AML-193 (cell line): ENCODE results near the gene MEIOSIN.

Source experiments
- DNase-seq, 2 experiments: peaks; one replicate each; lab custom pipeline; 2025; lab: John Stamatoyannopoulos, UW

Gene MEIOSIN

DNA sequence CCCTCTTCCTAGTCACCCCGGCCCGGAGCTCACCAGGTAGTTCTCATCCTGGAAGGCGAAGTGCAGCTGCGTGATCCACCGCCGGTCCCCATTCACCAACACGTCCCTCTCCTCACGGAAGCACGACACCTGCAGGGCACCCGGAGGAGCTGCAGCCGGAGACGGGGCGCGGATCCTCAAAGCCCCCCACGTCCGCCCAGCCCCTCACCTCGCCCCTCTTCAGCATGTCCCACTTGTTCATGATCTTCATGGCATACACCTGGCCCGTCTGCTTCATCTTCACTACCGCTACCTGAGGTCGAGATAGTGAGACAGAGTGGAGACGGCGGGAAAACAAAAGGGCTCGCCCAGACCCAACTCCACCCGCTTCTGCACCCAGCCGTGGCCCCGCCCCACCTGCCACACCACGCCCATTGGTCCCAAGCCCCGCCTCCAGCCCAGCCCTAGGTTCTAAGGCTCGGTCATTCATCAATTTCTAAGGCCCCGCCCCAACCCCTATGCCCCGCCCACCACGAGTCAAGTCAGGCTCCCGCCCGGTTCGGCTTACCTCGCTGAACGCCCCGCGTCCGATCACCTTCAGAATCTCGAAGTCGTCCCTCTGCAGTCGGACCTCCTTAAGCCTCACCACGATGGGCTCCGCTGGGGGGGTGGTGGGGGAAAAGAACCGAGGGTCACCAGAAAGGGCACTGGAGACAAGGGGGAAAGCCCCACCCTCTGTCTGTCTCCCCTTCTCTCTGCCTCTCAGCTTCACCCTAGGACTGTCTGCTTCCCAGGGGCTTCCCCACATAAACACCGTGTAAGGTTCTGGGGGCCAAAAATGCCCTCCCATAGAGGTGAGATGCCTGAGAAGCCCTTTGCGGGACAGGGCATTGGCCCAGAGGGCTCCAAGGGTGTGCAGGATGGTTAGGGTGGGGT lies 46.2 kb downstream of the MEIOSIN start:
- no peak for DNase-seq

DNA sequence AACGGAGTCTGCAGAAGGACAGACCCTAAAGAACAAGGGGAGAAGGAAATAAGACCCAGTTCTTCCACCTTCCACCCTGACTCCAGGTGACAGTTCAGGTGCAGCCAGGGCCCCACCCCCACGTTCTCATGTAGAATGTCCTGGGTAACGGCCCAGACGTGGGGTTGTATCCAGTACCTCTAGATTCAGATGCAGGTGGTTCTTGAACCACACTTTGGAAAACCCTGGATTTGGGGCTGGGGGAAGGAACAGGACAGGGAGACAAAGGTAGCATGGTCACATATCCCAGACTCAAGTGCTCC lies 46.9 kb downstream of the MEIOSIN start:
- no peak for DNase-seq

DNA sequence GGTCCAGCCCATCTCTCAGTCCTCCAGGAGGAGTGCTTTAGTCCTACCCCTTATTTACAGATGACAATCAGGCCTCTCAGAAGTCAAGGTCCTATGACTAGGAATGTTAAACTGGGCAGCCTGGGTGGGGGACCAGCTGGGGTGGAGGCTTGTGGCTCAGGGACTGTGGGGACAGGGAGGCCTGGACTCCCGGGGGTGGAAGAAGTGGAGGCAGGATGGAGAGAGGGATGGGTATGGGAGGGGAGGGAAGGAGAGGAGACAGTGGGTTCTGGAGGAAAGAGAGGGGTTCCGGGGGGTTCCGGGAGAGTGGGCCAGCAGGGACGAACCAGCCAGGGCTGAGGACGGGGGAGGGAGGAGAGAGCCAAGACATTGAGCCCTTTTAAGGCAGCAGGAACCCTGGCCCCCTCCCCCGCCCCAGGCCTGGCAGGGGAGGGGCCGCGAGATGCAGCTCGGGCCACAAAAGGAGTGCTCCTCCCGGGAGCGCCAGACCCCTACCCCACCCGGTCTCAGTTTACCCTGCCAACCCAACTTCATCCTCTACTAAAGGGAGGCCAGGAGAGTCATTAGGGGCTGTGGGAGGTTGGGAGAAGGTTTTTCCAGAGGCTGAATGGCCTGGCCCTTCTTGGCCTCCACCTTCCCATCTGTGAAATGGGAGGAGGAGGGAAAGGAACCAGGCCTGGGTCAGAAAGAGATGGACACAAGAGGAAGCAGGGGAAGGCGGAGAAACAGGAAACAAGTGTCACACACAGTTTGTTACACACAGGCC lies 47.4 kb downstream of the MEIOSIN start:
- no peak for DNase-seq

DNA sequence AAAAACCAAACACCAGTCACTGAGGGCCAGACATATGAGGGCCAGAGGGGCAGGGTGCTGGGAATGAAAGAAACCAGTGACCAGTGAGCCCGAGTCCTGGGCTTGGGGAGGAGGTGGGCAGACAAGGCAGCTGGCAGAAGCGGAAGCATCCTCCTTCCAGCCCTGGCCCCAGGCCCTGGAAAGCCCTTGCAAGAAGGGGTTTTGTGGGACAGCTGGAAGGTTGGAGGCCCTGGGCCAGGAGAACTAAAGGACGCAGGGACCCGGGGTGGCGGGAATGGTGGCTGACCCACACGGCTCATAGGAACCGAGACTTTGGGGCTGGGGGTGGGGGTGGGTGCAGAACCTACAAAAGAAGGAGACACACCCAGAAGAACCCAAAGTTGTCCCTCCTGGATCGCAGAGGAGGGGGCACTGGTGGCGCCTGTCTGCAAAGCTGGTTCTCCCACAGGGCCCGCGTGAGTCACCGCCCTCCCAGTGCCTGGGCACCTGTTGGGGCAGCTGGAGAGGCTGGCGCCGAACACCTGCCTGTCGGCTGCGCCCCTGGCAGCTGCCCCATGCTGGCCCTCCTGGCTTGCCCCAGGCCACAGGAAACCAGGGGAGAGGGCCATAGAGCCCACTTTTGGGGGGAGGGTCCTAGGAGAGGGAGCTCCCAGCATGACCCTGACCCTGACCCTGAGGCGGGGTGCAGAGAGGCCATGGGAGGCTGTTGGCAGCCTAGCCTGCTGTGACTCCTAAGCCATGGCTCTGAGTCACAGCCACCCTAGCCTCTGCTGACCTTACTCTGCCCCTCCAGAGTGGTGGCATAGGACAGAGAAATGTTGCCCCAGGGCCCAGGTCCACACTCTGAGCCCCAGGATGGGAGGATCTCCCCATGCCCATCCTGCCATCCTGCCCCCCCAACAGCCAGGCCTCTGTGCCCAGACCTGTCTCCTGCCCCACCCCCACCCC lies 48.2 kb downstream of the MEIOSIN start:
- no peak for DNase-seq

DNA sequence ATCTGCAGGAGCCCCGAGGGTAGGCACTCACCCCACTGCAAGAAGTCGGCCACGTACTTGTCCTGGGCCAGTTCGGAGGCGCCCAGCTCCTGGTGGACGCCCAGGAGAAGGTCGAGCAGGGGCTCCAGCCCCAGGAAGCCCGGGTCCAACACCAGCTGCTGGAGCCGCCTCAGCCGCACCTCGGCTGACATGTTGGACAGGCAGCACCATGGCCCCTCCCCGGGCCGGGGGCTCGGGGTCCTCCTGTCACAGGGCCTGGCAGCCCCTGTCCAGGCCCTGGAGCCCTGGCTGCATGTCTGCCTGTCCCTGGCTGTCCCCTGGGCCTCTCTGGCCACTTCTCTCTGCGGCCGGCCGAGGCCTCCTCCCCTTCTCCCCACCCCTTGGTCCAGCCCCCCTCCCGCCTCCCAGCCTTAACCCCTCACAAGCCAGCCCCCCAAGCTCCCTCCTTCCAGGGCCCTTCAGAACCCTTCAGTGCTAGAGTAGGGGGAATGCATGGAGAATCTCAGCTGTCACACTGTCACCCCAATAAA lies 49.0 kb downstream of the MEIOSIN start, which contains the start of gene DMPK:
Gene DMPK (minus strand): TSS at position 329 of the 530 bp plus-strand sequence. CDS start 138 bp downstream, at position 191.
- DNase-seq: no peak

DNA sequence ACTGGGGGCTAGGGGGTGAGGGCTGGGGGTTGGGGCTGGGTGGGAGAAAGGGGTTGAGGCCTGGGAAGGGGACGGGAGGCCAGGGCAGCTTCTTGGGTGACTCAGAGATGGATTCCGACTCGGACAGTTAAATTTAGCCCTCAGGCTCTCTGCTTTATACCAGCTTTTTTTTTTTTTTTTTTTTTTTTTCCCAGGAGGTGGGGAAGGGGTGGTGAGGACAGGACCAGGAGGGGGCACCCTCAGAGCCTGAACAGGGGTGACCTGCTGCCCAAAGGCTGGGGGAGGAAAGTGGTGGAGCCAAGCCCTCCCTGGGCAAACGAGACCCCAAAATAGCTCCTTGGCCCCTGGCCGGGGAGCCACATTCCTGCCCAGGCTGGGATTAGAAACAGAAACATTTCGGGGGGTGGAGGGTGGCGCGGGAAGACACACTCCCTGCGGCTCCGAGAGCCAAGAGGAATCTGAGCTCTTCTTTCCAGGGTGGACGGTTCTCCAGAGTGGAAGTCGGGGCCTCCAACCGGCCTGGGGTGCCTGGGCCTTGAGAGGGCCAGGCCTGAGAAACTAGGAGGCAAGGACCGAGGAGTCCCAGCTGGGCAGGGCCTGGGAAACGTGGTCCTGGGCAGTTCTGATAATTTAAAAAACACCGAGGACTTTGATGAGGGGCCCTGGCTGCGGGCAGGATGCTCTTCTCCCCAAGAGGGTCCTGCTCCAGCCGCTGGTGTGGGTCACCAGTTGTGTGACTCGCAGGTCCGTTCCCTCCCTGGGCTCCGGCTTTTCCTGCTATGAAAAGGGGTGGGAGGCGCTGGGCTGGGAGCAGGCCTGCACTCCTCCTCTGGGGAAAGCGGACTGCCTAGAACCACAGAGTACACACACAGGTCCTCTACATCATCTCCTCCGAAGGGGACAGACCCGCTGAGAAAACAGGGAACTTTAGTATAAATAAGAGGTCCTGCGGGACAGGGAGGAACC lies 49.9 kb downstream of the MEIOSIN start:
- no peak for DNase-seq

DNA sequence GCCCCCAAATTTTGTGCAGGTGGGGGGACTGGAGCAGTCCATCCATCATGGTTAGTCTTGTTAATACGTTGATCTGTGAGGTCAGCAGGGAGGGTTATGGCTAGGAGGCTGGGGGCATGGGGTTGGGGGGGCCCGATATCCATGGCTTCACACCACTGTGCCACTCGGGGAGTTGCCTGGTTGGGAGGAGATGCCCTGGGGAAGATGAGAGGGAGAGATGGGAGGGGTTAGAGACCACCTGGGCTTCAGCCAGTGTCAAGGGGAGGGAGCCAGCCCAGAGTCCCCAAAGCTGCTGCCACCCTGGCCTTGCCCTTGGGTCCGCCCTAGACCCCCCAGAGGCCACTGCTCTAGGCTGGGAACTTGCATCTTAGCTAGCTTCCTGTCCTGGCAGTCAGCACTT lies 50.9 kb downstream of the MEIOSIN start:
- no peak for DNase-seq

DNA sequence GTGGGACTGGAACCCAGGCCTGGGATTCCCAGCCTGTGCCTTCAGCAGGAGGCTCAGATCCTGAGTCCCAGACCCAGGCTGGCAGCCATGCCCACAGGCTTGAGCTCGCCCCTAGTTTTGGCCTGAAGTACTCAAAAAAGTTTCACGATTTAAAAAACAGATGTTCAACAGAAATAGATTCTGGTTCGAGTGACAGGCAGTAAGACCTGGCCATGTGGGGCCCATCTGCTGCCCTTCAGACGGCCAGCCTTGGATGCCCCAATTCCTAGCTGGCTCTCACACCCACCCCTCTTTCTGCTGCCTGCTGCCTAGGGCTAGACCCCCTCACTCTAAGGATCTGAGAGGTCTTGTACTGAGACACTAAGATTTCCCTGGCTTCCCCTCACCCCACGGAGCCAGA lies 51.9 kb downstream of the MEIOSIN start:
- no peak for DNase-seq

DNA sequence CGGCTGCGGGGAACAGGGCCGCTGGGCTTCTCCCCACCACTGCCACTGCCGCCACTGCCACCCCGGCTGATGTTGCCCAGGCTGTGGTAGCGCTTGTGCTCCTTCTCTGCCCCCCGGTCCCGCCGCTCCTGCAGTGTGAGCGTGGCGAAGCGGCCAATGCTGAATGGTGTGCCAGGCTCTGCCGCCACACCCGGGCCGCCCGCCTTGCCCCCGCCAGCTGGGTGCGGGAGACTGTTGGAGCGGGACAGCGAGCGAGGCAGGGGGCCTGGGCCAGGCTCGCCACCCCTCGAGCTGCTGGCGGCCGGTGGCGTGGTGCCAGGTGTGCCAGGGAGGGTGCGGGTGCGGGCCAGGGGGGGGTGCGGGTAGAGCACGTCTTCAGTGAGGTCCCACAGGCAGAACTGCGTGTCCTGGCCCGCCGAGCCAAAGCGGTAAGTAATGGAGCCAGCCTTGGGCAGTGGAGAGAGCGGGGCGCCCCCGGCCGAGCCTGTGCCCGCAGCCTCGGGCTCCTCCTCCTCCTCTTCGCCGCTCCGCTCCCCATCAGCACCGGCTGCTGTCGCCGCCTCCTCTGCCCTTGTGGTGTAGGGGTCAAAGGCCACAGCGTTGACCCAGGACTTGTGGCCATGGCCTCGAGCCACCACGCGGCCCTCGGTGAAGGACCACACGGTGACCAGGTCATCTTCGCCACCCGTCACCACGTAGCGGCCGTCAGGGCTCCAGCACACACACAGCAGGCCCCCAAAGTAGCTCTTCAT lies 52.7 kb downstream of the MEIOSIN start:
- no peak for DNase-seq

DNA sequence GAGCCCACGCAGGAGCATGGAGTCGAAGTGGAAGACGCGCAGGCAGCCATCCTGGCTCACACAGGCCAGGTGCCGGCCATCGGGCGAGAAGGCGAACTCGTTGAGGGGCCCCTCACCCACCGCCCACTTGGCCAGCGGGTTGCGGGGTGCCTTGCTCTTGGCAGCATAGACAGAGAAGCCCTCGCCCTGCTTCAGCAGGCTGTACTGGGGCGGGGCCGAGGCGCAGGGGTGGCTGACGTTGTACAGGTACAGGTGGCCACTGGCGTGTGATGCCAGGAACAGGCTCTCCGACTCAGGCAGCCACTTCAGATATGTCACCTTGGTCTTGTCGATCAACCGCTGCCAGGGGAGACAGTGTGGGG lies 53.3 kb downstream of the MEIOSIN start:
- no peak for DNase-seq

DNA sequence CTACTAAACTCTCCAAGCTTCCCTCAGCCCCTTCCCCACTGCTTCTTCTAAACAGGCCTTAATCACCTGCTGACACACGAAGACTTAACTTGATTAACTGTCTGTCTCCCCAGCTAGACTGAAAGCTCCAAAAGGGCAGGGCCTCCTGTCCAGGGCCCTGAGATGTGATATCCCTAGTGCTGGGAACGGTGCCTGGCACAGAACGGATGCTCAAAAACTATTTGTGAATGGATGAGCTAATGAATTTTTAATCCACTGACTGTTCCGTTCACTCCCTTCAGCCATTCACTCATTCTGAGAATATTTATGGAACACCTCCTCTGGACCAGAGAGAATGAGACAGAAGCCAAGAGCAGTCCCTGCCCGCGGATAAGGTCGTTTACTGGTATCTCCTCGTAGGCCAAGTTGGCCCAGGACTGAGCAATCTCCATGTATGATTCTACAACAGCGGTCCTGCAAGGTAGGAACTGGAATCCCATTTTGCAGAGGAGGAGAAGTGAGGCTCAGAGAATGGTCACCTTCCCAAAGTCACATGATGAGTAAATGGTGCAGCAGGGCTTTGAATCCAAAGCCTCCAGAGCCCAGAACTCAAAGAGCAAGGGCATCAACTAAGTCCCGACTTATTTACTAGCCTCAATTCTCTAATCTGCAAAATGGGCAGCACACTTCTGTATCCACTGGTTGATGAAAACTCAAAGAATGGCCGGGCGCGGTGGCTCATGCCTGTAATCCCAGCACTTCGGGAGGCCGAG lies 56.0 kb downstream of the MEIOSIN start:
- no peak for DNase-seq

DNA sequence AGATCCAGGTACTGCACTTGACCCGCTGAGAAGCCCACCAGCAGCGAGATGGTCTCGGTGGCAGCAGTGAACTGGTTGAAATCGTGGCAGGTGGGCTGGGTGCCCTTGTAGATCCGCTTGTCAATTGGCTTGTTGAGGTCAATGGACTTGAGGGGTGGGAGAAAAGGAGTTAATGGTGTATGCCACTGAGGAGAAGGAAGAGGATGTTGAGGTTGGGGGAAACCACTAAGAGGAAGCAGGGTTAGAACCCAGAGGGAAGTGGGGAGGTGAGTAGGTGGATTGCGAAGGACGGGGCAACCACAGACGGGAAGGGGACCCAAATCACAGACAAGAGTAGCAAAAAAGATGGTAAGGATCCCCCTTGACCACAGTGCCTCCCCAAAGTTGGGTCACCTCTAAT lies 57.7 kb downstream of the MEIOSIN start:
- peak; percentile 89 to 92 for DNase-seq

DNA sequence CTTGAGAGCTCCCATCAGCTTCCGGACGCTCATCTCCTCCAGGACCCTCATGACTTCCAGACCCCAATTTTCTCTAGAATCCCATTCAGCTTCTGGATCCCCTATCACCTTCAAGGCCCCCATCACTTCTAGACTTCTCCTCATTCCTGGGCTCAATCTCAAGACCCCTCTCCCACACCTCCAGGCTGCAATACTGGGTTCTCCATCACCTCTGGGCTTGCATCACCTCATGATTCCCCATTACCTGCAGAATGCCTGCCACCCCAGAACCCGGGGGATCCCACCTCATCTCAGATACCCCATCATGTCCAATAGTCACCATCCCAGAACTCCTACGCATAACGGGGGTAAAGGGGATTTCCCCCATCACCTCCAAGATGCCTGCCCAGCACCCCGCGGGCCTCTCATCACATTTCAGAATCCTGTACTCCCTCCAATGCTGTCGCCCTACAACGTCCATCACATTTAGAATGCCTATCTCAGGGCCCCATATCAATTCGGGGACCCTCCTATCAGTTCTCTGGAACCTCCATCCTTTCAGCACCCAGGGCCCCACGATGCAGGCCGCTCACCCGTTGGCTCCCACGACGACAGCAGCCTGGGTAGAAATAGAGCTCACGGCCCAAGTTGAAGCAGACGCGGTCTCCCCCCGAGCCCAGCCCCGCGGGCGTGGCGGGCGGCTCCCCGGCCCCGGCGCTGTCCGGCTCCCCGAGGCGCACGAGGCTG lies 58.7 kb downstream of the MEIOSIN start:
- DNase-seq: no peak

DNA sequence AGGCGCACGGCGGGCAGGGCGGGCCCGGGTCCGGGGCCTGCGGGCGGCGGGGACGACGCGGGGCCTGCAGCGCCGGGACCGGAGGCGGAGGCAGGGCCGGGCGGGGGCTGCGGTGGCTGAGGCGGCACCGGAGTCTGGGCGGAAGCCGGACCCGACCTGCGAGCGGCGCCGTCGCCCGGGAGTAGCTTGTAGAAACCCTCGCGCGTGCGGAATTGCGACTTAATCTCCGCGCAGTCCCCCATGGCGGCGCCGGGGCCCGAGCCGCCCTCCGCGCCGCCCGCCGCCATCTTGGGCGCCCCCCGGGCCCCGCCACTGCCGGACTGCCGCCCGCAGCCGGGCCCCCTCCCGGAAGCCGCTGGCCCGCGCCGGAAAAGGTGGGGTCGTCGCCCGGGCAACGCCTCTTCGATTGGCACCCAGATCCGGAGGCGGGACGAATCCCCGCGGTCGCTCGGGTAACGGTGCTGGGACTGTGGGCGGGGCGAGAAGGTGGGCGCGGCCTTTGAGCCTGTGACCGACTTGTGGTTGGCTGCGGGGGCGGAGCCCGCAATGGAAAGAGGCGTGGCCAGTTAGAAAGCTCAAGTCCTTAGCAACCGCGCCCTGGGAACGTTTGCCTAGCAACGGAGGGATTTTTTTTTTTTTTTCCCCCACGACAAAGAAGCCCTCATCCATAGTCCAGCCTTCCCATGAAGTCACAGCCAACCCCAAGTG lies 59.4 kb downstream of the MEIOSIN start, which contains the start of gene DMWD:
Gene DMWD (minus strand): TSS at position 376 of the 708 bp plus-strand sequence. CDS start 89 bp downstream, at position 287.
- DNase-seq: peak; percentile 65 to 71

DNA sequence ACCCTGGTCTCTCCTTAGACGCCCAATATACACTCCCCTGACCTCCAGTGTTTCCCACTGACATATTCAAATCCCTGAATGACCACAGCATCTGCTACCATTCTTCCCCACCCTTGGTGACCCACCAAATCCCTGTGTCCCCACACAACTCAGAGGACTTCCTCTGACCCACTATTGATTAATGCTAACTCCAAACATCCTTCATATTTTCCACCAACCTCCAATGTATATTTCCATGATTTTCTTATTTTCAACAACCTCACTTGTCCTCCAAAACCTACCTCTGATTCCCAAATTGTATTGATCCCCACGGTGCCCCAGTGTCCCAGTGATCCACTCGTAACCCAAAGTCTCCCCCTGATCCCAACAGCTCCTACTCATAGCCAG lies 59.9 kb downstream of the MEIOSIN start:
- DNase-seq: no peak

DNA sequence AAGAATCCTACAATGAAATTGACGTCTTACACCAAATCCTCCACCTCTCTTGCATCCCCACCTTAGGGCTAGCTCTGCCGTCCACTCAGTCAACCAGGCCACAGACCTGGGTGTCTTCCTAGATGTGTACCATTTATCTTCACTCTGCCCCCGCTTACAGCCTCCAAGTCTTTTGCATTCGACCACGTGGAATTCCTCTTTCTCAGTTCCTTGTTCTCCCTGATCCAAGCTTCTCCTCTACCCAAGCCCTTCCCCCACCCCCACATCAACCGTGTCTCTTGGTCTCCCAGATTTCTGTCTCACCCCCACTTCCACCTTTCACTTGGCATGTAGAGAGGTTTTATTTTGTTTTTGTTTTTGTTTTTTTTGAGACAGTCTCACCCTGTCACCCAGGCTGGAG lies 60.6 kb downstream of the MEIOSIN start:
- no peak for DNase-seq

DNA sequence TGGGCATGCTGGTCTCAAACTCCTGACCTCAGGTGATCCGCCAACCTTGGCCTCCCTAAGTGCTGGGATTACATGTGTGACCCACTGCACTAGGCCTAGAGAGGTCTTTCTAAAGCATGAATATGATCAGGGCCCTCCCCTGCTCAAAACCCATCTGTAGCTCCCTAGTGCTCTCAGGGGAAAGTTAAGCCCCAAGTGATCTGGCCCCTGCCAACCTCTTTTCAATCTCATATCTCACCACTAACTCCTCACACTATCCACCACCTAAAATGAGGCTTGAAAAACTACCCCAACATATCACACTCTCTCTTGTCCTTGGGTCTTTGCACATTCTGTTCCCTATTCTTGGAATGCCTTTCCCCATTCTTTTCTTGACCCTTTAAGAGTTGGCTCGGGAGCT lies 61.4 kb downstream of the MEIOSIN start:
- no peak for DNase-seq

DNA sequence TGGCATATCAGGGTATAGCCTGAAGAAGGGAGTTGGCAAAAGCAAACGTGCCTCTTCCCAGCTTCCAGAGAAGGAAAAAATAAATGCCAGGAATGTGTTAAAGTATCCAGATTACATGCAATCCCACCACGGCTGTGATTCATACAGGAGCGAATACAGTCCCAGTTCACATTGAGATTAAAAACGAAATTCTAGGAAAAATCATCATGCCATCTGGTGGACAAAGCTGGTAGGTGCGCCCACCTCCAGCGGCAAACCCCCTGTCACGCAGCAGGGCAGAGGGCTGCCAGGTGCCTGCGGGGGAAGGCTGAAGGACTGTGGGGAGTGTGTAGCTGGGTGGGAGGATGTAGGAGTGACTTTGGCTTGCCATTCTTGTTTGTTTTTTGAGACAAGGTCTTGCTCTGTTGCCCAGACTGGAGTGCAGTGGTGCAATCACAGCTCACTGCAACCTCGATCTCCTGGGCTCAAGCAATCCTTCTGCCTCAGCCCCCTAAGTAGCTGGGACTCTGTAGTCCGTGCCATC lies 65.8 kb downstream of the MEIOSIN start:
- DNase-seq: peak; percentile 27 to 31
